ENCODE results near the gene RTCA. TPM values are rescaled to one million over a fixed set of nuclear protein-coding genes. Genes with fewer than 3 reads are reported as not detected.
A peak's percentile ranks its signal among the peaks of the same experiment; 100 is the strongest.
"Not testable (repeated sequence)": the region's sequence is repeated elsewhere in the genome, so short reads cannot be mapped to it uniquely, and the experiment has no call there.

RTCA gene
- total RNA-seq = 10 to 100 TPM; 48.2 to 50.6 TPM

DNA sequence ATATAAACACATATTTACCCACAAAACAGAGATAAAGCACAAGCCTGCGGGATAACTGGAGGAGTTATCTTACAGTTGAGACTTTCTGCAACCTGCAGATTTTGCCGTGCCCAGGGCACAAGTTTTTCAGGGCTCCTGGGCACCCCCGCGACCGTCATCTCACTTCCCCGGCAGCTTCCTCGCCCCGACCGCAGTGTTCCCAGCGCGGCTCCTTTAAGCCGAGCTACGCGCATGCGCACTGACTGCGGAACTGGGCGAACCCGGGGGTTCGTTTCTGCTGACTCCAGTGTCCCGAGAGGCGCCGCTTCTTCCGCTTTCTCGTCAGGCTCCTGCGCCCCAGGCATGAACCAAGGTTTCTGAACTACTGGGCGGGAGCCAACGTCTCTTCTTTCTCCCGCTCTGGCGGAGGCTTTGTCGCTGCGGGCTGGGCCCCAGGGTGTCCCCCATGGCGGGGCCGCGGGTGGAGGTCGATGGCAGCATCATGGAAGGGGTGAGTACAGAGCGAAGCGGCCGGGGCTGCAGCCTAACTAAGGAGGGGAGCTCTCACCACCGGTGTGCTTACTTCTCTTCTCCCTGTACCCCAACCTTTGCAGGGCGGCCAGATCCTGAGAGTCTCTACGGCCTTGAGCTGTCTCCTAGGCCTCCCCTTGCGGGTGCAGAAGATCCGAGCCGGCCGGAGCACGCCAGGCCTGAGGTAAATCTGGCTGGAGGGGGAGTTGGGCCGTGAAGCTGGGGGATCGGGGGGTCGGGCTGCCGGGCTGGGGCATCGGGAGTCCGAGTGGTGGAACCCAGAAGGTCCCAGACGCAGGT is at the start of gene RTCA:
TSS of gene RTCA (plus strand) at position 286 of the 810 bp plus-strand sequence. CDS start at position 446, 160 bp downstream.
- Mint-ChIP-seq H3K4me1 (peaks cover 42% of the 10 kb centered on the region), H3K27me3 (no peaks in the 10 kb centered on the region), H3K27ac (peak within 1 kb of the TSS; percentile 98), H3K4me3 (peak within 1 kb of the TSS; percentile 96), H3K36me3 (ENCODE audit: low read depth) (peaks cover 43% of the 10 kb centered on the region), H3K9me3 (peaks cover 2% of the 10 kb centered on the region)
- CTCF ChIA-PET = interaction anchor here (0.6 to 3.2 kb wide), 13 partner anchors 9 to 859 kb away, joined by 3 to 11 read pairs (median 3); partner anchors contain the start of genes CDC14A and DBT
- DNase-seq = peak; percentile 97
- POLR2A ChIA-PET = no interaction called here

DNA sequence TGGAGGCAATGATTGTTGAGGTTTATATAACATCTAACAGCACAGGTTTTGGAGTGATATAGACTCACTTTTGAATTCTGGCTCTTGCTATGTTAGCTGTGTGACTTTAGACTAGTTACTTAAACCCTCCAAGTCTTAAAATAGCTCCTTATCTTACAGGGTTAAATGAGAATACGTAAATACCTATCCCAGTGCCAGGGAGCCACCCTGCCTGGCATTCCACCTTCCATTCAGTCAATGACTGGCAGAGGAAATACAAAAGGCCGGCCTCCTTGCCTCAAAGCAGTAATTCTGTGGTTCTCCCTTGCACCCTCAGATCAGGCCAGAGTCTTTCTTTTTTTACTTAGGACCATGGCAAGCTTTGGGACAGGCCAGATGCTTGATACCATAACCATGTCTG is 48.2 kb upstream of the RTCA start:
- peaks cover 30% of the 10 kb centered on the region for H3K36me3 Mint-ChIP-seq (ENCODE audit: low read depth)
- no peak for DNase-seq
- H3K4me1 Mint-ChIP-seq = peaks cover 5% of the 10 kb centered on the region
- H3K9me3 Mint-ChIP-seq = no peaks in the 10 kb centered on the region
- no peak overlapping the region for H3K27ac Mint-ChIP-seq
- ChIA-PET POLR2A (no interaction called here), CTCF (interaction anchor here (1.4 kb wide), 1 partner anchor 19 kb away, joined by 3 read pairs; no protein-coding TSS in a partner anchor)
- H3K4me3 Mint-ChIP-seq = no peak overlapping the region
- H3K27me3 Mint-ChIP-seq = no peaks in the 10 kb centered on the region

DNA sequence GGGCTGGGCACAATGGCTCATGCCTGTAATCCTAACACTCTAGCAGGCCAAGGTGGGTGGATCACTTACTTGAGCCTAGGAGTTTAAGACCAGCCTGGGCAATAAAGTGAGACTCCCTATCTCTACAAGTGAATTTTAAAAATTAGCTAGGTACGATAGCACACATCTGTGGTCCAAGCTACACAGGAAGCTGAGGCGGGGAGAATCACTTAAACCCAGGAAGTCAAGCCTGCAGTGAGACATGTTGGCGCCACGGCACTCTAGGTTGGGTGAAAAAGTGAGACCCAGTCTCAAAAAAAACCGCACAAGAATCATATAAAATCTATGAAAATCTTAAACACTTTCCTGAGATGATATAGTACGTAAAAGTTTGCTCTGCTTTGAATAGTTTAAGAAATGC is 46.6 kb upstream of the RTCA start:
- Mint-ChIP-seq H3K36me3 (ENCODE audit: low read depth) (peaks cover 25% of the 10 kb centered on the region), H3K27me3 (no peaks in the 10 kb centered on the region), H3K4me1 (peaks cover 9% of the 10 kb centered on the region), H3K4me3 (no peak overlapping the region), H3K9me3 (no peaks in the 10 kb centered on the region), H3K27ac (peak overlapping the region; percentile 11)
- no peak for DNase-seq
- CTCF ChIA-PET = interaction anchor here (1.3 kb wide), 1 partner anchor 31 kb away, joined by 3 read pairs; no protein-coding TSS in a partner anchor
- POLR2A ChIA-PET = no interaction called here

DNA sequence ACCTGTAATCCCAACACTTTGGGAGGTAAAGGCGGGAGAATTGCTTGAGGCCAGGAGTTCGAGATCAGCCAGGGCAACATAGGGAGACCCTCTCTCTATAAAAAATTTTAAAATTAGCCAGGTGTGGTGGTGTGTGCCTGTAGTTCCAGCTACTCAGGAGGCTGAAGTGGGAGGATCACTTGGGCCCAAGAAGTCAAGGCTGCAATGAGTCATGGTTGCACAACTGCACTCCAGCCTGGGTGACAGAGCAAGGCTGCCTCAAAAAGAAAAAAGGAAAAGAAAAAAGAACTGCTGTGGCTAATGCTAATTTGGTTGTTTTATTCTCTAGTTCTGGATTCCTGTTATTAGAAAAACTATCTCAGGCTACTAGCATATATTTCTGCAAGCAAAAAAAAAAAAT is 46.1 kb upstream of the RTCA start:
- peaks cover 9% of the 10 kb centered on the region for H3K4me1 Mint-ChIP-seq
- H3K27ac Mint-ChIP-seq = peak overlapping the region; percentile 11
- CTCF ChIA-PET = interaction anchor here (1.3 kb wide), 1 partner anchor 31 kb away, joined by 3 read pairs; no protein-coding TSS in a partner anchor
- H3K27me3 Mint-ChIP-seq = no peaks in the 10 kb centered on the region
- H3K4me3 Mint-ChIP-seq = no peak overlapping the region
- POLR2A ChIA-PET = no interaction called here
- H3K36me3 Mint-ChIP-seq (ENCODE audit: low read depth) = peaks cover 25% of the 10 kb centered on the region
- DNase-seq = no peak
- H3K9me3 Mint-ChIP-seq = no peaks in the 10 kb centered on the region

DNA sequence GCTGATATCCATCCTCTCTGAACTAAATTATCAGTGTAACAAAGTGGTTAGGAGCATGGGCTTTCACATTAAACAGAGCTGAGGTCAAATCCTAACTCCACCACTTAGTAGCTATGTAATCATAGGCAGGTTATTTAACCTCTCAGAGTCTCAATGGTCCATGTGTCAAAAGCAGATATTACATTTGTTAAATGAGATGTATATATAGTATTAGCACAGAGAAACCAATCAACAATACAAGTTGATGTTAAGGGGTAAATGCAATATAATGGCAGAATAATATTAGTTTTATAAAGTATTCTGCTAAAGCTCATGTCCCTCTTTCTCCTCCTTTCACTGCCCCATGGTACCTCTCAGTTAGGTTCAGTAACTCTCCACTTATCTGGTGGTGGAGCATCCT is 43.6 kb upstream of the RTCA start:
- Mint-ChIP-seq H3K9me3 (no peaks in the 10 kb centered on the region), H3K27me3 (no peaks in the 10 kb centered on the region), H3K4me1 (peaks cover 9% of the 10 kb centered on the region), H3K4me3 (no peak overlapping the region), H3K27ac (no peak overlapping the region), H3K36me3 (ENCODE audit: low read depth) (peaks cover 24% of the 10 kb centered on the region)
- CTCF ChIA-PET = no interaction called here
- POLR2A ChIA-PET = no interaction called here
- DNase-seq = no peak

DNA sequence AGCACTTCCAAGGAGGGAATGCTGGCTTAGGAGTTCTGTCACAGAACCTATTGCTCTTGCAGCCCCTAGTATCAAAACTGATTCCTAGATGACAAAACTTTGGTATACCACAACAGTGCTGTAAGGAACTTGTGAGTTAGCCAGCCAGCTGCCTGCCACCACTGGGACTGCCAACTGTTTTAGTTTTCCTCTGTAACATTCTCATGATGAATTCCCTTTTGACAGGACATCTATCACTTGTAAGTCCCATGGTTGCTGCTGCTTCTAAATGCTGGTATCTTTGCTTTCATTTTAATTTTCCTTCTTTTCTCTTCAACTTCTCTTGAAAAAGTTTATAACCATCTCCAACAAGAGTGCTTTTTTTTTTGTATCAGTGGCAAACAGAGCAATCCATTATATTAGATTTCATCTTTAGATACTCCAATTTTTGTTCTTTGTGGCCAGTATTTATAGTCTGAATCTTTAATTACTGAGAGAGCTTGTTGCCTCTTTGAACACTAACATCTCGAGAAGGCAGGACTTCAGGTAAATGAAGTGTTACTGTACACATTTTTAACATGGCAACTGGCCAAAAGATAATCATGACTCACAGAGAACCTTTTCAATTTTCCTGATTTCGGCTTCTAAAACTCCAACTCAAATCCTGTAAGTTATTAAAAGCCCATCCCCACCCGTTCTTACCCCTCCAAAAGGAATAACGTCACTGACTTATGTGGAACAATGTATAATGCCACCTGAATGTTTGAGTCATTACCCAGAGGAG is 36.2 kb upstream of the RTCA start:
- no peaks in the 10 kb centered on the region for H3K9me3 Mint-ChIP-seq
- H3K4me1 Mint-ChIP-seq = peaks cover 2% of the 10 kb centered on the region
- H3K4me3 Mint-ChIP-seq = no peak overlapping the region
- no peak for DNase-seq
- no peak overlapping the region for H3K27ac Mint-ChIP-seq
- CTCF ChIA-PET = no interaction called here
- POLR2A ChIA-PET = no interaction called here
- H3K36me3 Mint-ChIP-seq (ENCODE audit: low read depth) = peaks cover 41% of the 10 kb centered on the region
- no peaks in the 10 kb centered on the region for H3K27me3 Mint-ChIP-seq

DNA sequence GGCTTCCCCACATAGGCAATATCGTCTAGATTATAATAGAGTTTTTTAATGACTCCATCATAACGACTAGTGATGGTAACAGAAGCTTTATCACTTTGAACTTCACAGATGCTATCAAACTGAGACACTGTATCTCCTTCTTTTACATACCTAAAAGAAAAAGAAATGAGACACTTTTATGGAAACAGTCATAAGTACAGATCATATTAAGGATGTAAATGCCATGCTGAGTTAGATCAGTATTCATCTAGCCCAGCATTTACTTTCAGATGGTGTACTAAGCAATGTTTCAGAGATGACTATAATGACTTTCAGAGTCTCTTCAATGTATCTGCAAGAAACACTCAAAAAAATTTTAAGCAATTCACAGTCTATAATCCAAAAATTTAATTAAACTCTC is 35.3 kb upstream of the RTCA start:
- peaks cover 42% of the 10 kb centered on the region for H3K36me3 Mint-ChIP-seq (ENCODE audit: low read depth)
- ChIA-PET POLR2A (no interaction called here), CTCF (no interaction called here)
- H3K4me1 Mint-ChIP-seq = peaks cover 2% of the 10 kb centered on the region
- no peak for DNase-seq
- no peaks in the 10 kb centered on the region for H3K9me3 Mint-ChIP-seq
- H3K27me3 Mint-ChIP-seq = no peaks in the 10 kb centered on the region
- H3K27ac Mint-ChIP-seq = no peak overlapping the region
- no peak overlapping the region for H3K4me3 Mint-ChIP-seq

DNA sequence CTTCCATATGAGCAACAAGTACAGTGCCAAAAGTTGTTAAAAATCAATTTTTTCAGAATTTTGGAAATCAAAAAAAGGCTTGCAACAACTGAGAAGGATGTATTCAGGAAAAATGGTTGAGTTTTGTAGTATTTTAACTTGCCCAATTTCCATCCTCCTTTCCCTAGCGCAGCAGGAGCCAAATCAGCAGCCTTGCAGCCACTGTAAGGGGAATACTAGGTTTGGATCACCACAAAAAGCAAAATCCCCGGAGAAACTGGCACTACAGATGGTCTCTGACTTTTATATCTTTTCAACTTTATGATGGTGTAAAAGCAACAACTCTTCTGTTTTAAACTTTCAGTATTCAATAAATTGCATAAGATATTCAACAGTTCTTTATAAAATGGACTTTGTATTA is 34.3 kb upstream of the RTCA start:
- no peak for DNase-seq
- H3K27ac Mint-ChIP-seq = no peak overlapping the region
- CTCF ChIA-PET = no interaction called here
- no peaks in the 10 kb centered on the region for H3K27me3 Mint-ChIP-seq
- H3K4me1 Mint-ChIP-seq = peaks cover 2% of the 10 kb centered on the region
- H3K9me3 Mint-ChIP-seq = no peaks in the 10 kb centered on the region
- H3K36me3 Mint-ChIP-seq (ENCODE audit: low read depth) = peaks cover 44% of the 10 kb centered on the region
- POLR2A ChIA-PET = no interaction called here
- no peak overlapping the region for H3K4me3 Mint-ChIP-seq

DNA sequence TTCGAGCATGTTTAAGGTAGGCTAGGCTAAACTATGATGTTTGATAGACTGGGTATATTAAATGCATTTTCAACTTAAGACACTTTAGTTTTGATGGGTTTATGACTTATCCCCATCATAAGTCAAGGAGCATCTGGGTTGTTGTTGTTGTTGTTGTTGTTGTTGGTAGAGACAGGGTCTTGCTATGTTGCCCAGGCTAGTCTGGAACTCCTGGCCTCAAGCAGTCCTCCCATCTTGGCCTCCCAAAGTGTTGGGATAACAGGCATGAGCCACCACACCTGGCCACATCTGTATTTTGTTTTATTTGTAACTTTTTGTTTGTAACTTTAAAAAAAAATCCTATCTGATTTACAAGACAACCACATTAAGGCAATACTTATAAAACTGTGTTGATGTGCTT is 33.9 kb upstream of the RTCA start:
- Mint-ChIP-seq H3K4me3 (no peak overlapping the region), H3K9me3 (no peaks in the 10 kb centered on the region), H3K4me1 (peaks cover 2% of the 10 kb centered on the region), H3K36me3 (ENCODE audit: low read depth) (peaks cover 44% of the 10 kb centered on the region), H3K27me3 (no peaks in the 10 kb centered on the region), H3K27ac (no peak overlapping the region)
- ChIA-PET POLR2A (no interaction called here), CTCF (no interaction called here)
- no peak for DNase-seq

DNA sequence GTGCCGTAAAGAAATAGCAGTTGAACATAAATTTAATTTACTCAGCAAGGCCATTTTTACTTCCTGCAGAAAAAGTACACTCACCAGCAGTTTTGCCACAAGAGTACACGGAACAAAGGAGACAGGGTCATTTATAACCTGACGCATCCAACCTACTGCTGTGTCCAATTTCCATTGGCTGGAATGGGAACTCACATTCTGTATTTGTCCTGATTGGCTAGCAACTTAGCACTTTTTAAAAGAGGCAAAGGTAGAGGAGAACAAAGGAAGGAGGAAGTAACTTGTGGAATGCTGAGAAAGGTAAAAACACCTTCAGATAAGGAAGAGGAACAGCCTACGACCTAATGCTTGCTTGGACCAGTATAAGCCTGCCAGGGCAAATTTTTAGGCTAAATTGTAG is 32.5 kb upstream of the RTCA start:
- CTCF ChIA-PET, H3K4me1 Mint-ChIP-seq, H3K27ac Mint-ChIP-seq, H3K9me3 Mint-ChIP-seq, H3K4me3 Mint-ChIP-seq, H3K27me3 Mint-ChIP-seq, POLR2A ChIA-PET, DNase-seq: not testable (repeated sequence)
- peaks cover 42% of the 10 kb centered on the region for H3K36me3 Mint-ChIP-seq (ENCODE audit: low read depth)

DNA sequence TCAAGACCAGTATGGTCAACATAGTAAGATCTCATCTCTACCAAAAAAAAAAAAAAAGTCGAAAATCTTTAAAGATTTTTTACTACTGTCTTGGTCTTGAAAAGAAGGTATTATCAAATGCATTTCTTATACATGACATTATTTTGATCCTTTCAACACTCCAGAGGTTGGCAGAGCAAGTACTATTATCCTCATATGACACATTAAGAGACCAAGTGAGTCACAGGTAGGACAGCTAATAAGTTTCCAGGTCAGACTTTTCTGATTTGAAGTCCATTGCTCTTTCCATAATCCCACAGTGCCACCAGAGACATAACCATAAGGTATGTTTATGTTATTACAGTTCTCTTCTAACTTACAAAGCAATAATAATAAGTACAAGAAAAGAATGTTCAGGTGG is 31.6 kb upstream of the RTCA start:
- peaks cover 48% of the 10 kb centered on the region for H3K36me3 Mint-ChIP-seq (ENCODE audit: low read depth)
- no peak overlapping the region for H3K27ac Mint-ChIP-seq
- ChIA-PET POLR2A (no interaction called here), CTCF (no interaction called here)
- H3K27me3 Mint-ChIP-seq = no peaks in the 10 kb centered on the region
- H3K4me1 Mint-ChIP-seq = peaks cover 2% of the 10 kb centered on the region
- H3K4me3 Mint-ChIP-seq = no peak overlapping the region
- H3K9me3 Mint-ChIP-seq = no peaks in the 10 kb centered on the region
- DNase-seq = no peak

DNA sequence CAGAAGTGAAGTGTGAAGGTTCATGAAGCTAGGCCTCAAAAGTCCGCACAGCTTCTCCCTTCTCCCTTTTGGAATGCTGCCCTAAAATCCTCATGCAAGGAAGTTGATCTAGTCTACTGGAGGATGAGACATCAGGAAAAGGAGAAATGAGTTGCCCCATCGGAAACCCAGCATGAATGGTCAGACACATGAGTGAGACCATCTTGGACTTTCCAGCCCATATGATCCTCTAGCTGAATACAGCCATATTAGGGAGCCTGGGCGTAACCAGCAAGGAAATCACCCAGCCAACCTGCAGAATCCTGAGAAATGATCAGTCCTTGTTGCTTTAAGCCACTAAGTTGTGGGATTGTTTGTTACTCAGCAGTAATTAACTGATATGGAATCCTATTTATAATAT is 28.9 kb upstream of the RTCA start:
- no peak for DNase-seq
- Mint-ChIP-seq H3K36me3 (ENCODE audit: low read depth) (peaks cover 43% of the 10 kb centered on the region), H3K4me1 (no peaks in the 10 kb centered on the region), H3K4me3 (no peak overlapping the region), H3K9me3 (no peaks in the 10 kb centered on the region), H3K27ac (no peak overlapping the region), H3K27me3 (no peaks in the 10 kb centered on the region)
- CTCF ChIA-PET = interaction anchor here (1.4 to 1.5 kb wide), 2 partner anchors 13 to 19 kb away, joined by 3 to 4 read pairs; partner anchors contain the start of gene DBT
- POLR2A ChIA-PET = no interaction called here

DNA sequence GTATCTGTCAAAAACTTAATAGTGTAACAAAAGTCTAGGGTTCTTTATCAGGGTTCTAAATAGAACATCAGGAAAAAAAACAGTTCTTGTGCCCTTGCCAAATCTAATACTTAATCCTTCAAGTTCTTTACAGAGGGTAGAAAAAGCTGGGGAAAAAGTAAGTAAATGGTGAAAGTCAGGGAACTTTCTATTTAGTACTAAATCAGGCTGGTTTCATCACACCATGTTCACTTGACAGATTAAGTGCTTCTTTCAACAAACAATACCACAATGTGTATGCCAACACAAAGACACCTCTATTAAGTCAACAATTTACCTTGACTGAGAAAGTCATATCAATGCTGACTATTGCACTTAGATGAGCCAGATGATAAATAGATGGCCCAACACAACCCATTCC is 26.1 kb upstream of the RTCA start:
- H3K27ac Mint-ChIP-seq = no peak overlapping the region
- peaks cover 21% of the 10 kb centered on the region for H3K36me3 Mint-ChIP-seq (ENCODE audit: low read depth)
- ChIA-PET CTCF (interaction anchor here (0.6 to 0.7 kb wide), 3 partner anchors 39 to 1117 kb away, joined by 3 to 5 read pairs (median 3); no protein-coding TSS in a partner anchor), POLR2A (no interaction called here)
- no peak for DNase-seq
- H3K27me3 Mint-ChIP-seq = no peaks in the 10 kb centered on the region
- no peaks in the 10 kb centered on the region for H3K9me3 Mint-ChIP-seq
- peaks cover 3% of the 10 kb centered on the region for H3K4me1 Mint-ChIP-seq
- H3K4me3 Mint-ChIP-seq = no peak overlapping the region

All from activated CD4-positive, alpha-beta T cell treated with anti-CD3 and anti-CD28 coated beads, Interleukin-2, amount 10 ng/mL, durations not matched to agents 7 days and 5 days (primary cell).